ENCODE results near the gene ZC3H10.
A peak's percentile ranks its signal among the peaks of the same experiment; 100 is the strongest.

Gene ZC3H10

GRCh38 chr12:56127888-56128669 is 10.0 kb downstream of the ZC3H10 start, which contains the start of gene ESYT1:
ESYT1 (plus strand) TSS chr12:56128267; CDS start chr12:56128320, 53 bp downstream.
- peak; percentile 98 for DNase-seq (ENCODE audit: low spot score)

- DNase-seq (ENCODE audit: low spot score) = no peak
Observed at GRCh38 chr12:56128670-56129205, 10.7 kb downstream of the ZC3H10 start.

- peak; percentile 52 for DNase-seq (ENCODE audit: low spot score)
Observed at GRCh38 chr12:56129206-56129941, 11.3 kb downstream of the ZC3H10 start.

GRCh38 chr12:56129942-56130495 is 12.0 kb downstream of the ZC3H10 start:
- DNase-seq (ENCODE audit: low spot score) = no peak

- DNase-seq (ENCODE audit: low spot score) = no peak
Observed at GRCh38 chr12:56130876-56131275, 12.8 kb downstream of the ZC3H10 start.

GRCh38 chr12:56134897-56135296 is 16.8 kb downstream of the ZC3H10 start:
- DNase-seq (ENCODE audit: low spot score) = no peak

- DNase-seq (ENCODE audit: low spot score) = no peak
Observed at GRCh38 chr12:56137853-56138571, 19.9 kb downstream of the ZC3H10 start.

- DNase-seq (ENCODE audit: low spot score) = no peak
Observed at GRCh38 chr12:56141946-56142784, 24.1 kb downstream of the ZC3H10 start.

GRCh38 chr12:56143217-56143616 is 25.2 kb downstream of the ZC3H10 start:
- DNase-seq (ENCODE audit: low spot score) = no peak

GRCh38 chr12:56143870-56144269 is 25.8 kb downstream of the ZC3H10 start:
- no peak for DNase-seq (ENCODE audit: low spot score)

GRCh38 chr12:56145217-56145616 is 27.2 kb downstream of the ZC3H10 start:
- no peak for DNase-seq (ENCODE audit: low spot score)

GRCh38 chr12:56146492-56147460 is 28.7 kb downstream of the ZC3H10 start:
- no peak for DNase-seq (ENCODE audit: low spot score)

GRCh38 chr12:56150563-56150962 is 32.5 kb downstream of the ZC3H10 start:
- DNase-seq (ENCODE audit: low spot score) = peak; percentile 68

- DNase-seq (ENCODE audit: low spot score) = peak; percentile 65
Observed at GRCh38 chr12:56151672-56152131, 33.6 kb downstream of the ZC3H10 start.

- peak; percentile 92 for DNase-seq (ENCODE audit: low spot score)
Observed at GRCh38 chr12:56152132-56152755, 34.2 kb downstream of the ZC3H10 start, which contains the start of gene MYL6B. MYL6B (plus strand) TSS chr12:56152587; CDS start chr12:56153919, 1,332 bp downstream.

GRCh38 chr12:56152756-56153677 is 35.0 kb downstream of the ZC3H10 start:
- DNase-seq (ENCODE audit: low spot score) = no peak

- DNase-seq (ENCODE audit: low spot score) = no peak
Observed at GRCh38 chr12:56153678-56154065, 35.6 kb downstream of the ZC3H10 start.

- DNase-seq (ENCODE audit: low spot score) = no peak
Observed at GRCh38 chr12:56154246-56154771, 36.2 kb downstream of the ZC3H10 start.
